Activated CD4-positive, alpha-beta memory T cell treated with anti-CD3 and anti-CD28 coated beads, Interleukin-2, amount 10 ng/mL, durations not matched to agents 7 days and 5 days (primary cell): ENCODE measurements around the gene QSOX2. TPM values are rescaled to one million over a fixed set of nuclear protein-coding genes. Genes with fewer than 3 reads are reported as not detected.

ENCODE experiments used
- CTCF ChIA-PET: fragments of 350-600 bp; sonication (Branson Sonifier 250); formaldehyde crosslinking; loops from one replicate; lab custom pipeline; 2021; ENCODE audit warnings: antibody characterized with exemption, inconsistent platforms; lab: Charles Lee
- POLR2A ChIA-PET: fragments of 350-600 bp; sonication (Branson Sonifier 250); formaldehyde crosslinking; loops from one replicate; lab custom pipeline; 2021; ENCODE audit warnings: antibody characterized with exemption; lab: Charles Lee
- DNase-seq: peaks from one replicate; pipeline ENCODE4 v3.0.0-alpha.2; 2020
- H3K27ac Mint-ChIP-seq: one replicate; pipeline ENCODE4 v1.8.0; 2021; ENCODE audit warnings: mild to moderate bottlenecking, mixed read lengths
- H3K27me3 Mint-ChIP-seq: one replicate; pipeline ENCODE4 v1.8.0; 2021; ENCODE audit warnings: mixed read lengths
- H3K36me3 Mint-ChIP-seq: one replicate; pipeline ENCODE4 v1.8.0; 2021; ENCODE audit warnings: low read depth, mixed read lengths
- H3K4me1 Mint-ChIP-seq: one replicate; pipeline ENCODE4 v1.8.0; 2021; ENCODE audit warnings: mixed read lengths
- H3K4me3 Mint-ChIP-seq: one replicate; pipeline ENCODE4 v1.8.0; 2021; ENCODE audit warnings: mild to moderate bottlenecking, mixed read lengths
- H3K9me3 Mint-ChIP-seq: one replicate; pipeline ENCODE4 v1.8.0; 2021; ENCODE audit warnings: mixed read lengths
- total RNA-seq, 2 experiments: library from RNA; stranded (reverse); gene quantifications; one replicate each; pipeline ENCODE4 v1.2.3, GENCODE V29; 2021

QSOX2 gene
- total RNA-seq, 2 experiments from 2014 or later = 12.4 to 13.4 TPM

DNA sequence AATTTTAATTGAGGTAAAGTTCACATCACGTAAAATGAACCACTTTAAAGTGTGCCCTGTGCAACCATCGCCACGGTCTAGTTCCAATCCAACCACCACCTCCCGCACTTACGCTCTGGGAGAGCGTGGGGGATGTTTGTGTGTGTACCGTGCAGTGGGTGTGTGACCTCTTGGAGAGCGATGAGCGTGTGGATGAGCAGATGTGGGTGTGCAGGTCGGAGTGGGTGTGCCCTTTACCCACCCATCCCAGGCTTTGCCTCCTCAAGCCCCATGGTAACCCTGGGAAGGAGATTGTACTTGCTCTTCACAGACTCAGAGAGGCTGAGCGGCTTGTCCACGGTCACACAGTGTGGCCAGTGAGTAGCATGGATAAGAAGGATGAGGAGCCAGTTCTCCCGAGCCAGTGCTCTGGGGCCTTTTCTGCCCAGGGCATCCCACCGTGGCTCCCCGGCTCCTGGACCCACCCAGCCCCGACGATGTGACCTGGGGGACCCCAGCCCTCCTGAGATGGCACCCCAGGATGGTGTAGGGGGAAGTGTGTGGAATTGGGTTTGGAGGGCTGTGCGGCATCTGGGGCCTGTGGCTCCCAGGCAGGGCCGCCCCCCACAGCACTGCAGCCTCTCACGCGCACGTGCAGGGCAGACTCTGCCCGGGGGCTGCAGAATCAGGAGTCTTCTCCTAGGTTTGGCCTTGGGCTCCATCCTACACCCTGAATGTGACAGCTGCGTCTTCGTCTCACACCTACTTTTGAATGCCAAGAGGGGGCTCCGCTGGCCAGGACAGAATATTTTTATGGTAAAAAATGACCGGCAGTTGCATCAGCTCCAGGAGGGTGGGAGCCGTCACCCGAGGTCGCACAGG, 54.3 kb downstream of the QSOX2 start:
- Mint-ChIP-seq H3K36me3 (no peaks in the 10 kb centered on the region), H3K27ac (no peak overlapping the region), H3K4me3 (no peak overlapping the region), H3K9me3 (no peaks in the 10 kb centered on the region), H3K4me1 (no peaks in the 10 kb centered on the region), H3K27me3 (peaks cover 41% of the 10 kb centered on the region)
- CTCF ChIA-PET = interaction anchor here (1.0 kb wide), 1 partner anchor 22 kb away, joined by 3 read pairs; no protein-coding TSS in a partner anchor
- DNase-seq = no peak
- POLR2A ChIA-PET = no interaction called here

DNA sequence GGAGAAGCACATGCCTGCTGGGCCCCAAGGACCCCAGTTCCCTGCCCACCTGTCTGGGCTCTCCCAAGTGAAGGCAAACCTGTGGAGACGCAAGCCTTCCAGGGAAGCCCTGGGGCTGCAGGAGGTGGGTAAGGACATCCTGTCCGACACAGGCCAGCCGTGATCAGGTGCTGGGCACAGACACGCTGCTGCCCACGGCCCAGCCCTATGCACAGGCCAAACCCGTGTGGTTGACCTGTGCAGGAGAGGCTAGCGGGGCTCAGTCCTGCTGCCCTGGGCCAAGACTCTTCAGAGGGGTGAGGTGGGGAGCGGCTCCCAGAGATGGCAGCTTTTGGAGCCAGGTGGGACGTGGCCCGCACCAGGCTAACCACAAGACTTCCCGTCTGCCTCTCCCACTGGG, 55.0 kb downstream of the QSOX2 start:
- no peak overlapping the region for H3K4me3 Mint-ChIP-seq
- no peak for DNase-seq
- ChIA-PET CTCF (no interaction called here), POLR2A (no interaction called here)
- H3K9me3 Mint-ChIP-seq = no peaks in the 10 kb centered on the region
- peaks cover 34% of the 10 kb centered on the region for H3K27me3 Mint-ChIP-seq
- no peaks in the 10 kb centered on the region for H3K4me1 Mint-ChIP-seq
- H3K36me3 Mint-ChIP-seq = no peaks in the 10 kb centered on the region
- no peak overlapping the region for H3K27ac Mint-ChIP-seq

DNA sequence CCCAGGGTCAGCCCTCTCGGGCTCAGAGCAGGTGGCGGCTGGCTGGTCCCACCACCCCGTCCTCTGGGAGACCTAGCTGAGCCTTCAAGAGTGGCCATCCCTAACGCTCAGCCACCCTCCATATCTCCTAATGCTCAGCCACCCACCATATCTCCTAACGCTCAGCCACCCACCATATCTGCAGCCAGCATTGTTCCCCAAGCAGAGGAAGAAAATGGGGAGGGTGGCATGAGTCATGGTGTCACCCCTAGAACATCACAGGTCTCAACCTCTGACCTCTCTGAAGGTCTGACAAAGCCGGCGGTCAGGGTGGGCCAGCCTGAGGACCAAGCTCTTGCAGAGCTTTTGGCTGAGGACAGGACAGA, 55.4 kb downstream of the QSOX2 start:
- DNase-seq = no peak
- H3K9me3 Mint-ChIP-seq = no peaks in the 10 kb centered on the region
- ChIA-PET CTCF (no interaction called here), POLR2A (no interaction called here)
- H3K27me3 Mint-ChIP-seq = peaks cover 33% of the 10 kb centered on the region
- H3K4me3 Mint-ChIP-seq = no peak overlapping the region
- H3K4me1 Mint-ChIP-seq = no peaks in the 10 kb centered on the region
- no peaks in the 10 kb centered on the region for H3K36me3 Mint-ChIP-seq
- no peak overlapping the region for H3K27ac Mint-ChIP-seq

DNA sequence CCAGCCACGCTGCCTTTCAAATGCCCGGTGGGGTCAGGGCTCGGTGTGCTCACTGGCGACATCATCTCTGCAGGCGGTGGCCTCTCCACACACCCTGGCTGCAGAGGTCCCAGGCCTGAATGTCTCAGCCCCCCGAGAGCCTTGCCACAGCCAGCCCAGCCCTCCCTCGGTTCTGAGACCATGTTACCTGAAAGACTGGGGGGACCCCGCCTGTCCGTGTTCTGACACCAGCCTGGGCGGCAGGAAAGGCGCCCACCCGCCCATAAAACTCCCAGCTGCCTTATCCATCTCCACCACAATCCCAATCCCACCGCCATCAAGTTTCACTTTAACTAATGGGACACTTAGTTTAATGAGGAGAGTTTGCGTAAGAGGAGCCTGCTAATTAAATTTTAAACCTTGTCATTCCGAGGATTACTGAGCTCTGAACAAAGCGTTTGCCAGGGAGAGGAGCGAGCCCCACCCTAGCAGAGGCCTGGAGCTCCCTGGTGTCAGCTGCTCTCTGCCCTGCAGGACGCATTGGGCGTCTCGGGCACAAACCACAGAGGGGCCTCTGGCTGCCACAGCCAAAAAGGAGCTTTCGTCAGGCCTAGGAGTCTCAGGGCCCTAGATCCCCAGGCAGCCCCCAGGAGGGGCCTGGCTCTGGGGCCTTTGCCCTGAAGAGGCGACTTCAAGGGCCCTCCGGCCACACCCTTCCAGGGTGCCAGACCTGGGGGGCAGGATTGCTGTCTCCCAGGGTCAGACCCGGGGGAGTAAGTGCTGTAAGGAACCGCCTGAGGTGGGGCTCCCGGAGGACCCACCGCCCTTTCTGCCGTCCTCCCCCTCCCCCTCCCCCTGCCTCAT, 56.0 kb downstream of the QSOX2 start:
- POLR2A ChIA-PET = no interaction called here
- Mint-ChIP-seq H3K9me3 (no peaks in the 10 kb centered on the region), H3K27me3 (peaks cover 29% of the 10 kb centered on the region), H3K4me1 (no peaks in the 10 kb centered on the region), H3K27ac (no peak overlapping the region), H3K36me3 (no peaks in the 10 kb centered on the region), H3K4me3 (no peak overlapping the region)
- CTCF ChIA-PET = no interaction called here
- no peak for DNase-seq

DNA sequence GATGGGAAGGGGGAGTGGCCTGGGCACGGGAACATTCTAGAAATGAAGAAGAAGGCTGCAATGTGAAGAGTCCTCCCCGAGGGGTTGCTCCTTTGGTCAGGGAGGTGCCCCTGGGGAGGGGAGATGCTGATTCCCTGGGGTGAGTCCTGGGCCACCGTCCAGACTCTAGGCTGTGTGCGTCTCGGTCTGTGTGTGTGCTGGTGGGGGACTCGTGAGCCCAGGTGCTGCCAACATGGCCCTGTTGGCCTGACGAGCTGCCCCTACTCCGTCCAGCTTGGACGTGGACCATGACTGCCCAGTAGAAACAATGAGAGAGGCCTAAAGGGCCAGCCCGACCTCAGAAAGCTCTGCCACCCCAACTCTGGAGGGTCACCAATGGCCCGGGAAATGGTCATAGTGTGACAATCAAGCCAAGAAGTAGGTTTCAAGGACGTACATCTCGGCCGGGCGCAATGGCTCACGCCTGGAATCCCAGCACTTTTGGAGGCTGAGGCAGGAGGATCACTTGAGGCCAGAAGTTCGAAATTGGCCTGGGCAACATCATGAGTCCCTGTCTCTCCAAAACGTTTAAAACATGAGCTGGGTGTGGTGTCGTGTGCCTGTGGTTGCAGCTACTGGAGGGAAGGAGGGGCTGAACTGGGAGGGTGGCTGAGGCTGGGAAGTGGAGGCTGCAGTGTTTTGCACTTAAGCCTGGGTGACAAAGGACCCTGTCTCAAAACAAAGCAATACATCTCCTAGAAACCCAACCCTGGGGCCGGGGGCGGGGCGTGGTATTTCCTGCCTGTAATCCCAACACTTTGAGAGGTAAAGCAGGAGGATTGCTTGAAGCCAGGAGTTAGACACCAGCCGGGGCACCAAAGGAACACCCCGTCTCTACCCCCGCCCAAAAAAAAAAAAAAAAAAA, 57.7 kb downstream of the QSOX2 start:
- Mint-ChIP-seq H3K9me3 (no peaks in the 10 kb centered on the region), H3K4me1 (no peaks in the 10 kb centered on the region), H3K27me3 (peaks cover 26% of the 10 kb centered on the region), H3K4me3 (no peak overlapping the region), H3K27ac (no peak overlapping the region), H3K36me3 (no peaks in the 10 kb centered on the region)
- ChIA-PET POLR2A (no interaction called here), CTCF (no interaction called here)
- no peak for DNase-seq

DNA sequence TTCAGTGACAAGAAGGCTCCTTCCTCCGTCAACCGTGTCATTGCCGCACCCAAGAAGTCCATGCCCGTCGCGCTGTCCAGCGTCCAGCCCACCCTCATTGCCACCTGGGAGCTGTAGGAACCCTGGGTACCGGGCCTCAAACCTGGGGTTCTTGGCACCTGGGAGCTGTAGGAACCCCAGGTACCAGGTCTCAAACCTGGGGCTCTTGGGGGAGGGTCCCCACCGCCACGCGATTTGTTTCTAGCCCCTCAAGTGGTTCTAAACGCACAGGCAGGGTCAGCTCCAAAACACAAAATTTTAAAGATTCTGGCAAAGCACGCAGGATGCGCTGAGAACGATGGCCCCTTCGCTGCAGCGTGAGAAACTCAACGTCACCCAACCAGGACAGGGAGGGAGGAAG, 58.4 kb downstream of the QSOX2 start:
- H3K36me3 Mint-ChIP-seq = no peaks in the 10 kb centered on the region

DNA sequence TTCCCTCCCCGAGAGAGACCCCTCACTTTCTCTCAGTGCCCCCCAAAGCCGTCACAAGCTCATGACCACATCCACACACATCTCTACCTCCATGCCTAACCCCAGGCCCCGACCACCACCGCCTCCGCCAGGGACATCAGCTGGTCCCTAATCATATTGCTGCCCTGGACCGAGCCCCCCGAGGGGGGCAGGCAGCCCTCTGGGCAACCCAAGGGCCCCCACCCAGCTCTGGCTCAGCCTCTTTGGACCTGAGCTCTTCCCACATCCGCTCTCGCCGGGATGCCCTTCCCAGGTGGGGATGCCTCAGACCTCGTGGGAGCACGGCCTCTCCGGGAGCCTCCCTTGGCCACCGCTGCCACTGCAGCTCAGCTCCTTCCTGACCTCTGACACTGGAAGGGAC, 59.2 kb downstream of the QSOX2 start:
- Mint-ChIP-seq H3K27ac (no peak overlapping the region), H3K9me3 (no peaks in the 10 kb centered on the region), H3K4me1 (no peaks in the 10 kb centered on the region), H3K4me3 (no peak overlapping the region), H3K27me3 (peaks cover 15% of the 10 kb centered on the region), H3K36me3 (no peaks in the 10 kb centered on the region)
- ChIA-PET CTCF (interaction anchor here (1.0 kb wide), 1 partner anchor 93 kb away, joined by 3 read pairs; no protein-coding TSS in a partner anchor), POLR2A (no interaction called here)
- DNase-seq = no peak

More for the DNA sequence above, 58.4 kb downstream of the QSOX2 start:
- Mint-ChIP-seq H3K4me1 (no peaks in the 10 kb centered on the region), H3K9me3 (no peaks in the 10 kb centered on the region), H3K27ac (no peak overlapping the region), H3K27me3 (peaks cover 22% of the 10 kb centered on the region), H3K4me3 (no peak overlapping the region)
- CTCF ChIA-PET = no interaction called here
- POLR2A ChIA-PET = no interaction called here
- no peak for DNase-seq

DNA sequence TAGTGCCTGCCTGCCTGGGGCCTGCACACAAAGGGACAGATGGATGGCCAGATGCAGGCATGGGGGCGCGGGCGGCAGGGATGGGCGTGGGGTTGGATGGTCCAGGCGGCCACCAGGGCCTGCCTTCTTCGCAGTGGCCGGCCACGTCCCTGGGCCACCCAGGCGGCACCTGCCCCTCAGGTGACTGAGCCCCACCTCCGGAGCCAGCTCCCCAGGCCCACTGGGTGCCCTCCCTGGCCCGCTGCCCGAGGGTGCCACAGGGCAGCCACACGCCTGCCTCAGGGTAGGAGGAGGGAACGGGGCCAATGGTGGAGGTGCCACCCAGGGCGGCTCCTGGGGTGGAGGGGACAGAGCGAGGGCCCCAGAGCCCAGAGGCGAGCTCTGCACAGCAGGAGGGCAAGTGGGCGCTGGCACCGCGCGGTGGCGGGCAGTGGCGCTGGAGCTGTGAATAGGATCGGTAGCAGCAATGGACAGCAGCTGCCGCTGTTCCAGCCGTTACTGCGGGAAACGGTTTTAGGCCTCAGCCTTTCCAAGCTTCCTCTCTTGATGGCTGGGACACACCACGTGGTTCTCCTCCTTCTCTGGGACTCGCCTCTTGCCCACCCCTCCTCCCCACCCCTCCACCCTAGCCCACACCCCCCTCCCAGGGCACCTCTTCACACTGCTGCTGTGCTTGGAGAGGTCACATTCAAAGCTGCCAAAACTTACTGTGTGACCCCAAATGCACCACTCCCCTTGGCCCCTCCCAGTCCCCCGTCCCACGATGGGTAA, 59.8 kb downstream of the QSOX2 start:
- H3K4me1 Mint-ChIP-seq = no peaks in the 10 kb centered on the region
- DNase-seq = no peak
- peaks cover 9% of the 10 kb centered on the region for H3K27me3 Mint-ChIP-seq
- no peak overlapping the region for H3K27ac Mint-ChIP-seq
- no peak overlapping the region for H3K4me3 Mint-ChIP-seq
- H3K36me3 Mint-ChIP-seq = no peaks in the 10 kb centered on the region
- CTCF ChIA-PET = interaction anchor here (1.0 kb wide), 1 partner anchor 93 kb away, joined by 3 read pairs; no protein-coding TSS in a partner anchor
- no peaks in the 10 kb centered on the region for H3K9me3 Mint-ChIP-seq
- POLR2A ChIA-PET = no interaction called here

DNA sequence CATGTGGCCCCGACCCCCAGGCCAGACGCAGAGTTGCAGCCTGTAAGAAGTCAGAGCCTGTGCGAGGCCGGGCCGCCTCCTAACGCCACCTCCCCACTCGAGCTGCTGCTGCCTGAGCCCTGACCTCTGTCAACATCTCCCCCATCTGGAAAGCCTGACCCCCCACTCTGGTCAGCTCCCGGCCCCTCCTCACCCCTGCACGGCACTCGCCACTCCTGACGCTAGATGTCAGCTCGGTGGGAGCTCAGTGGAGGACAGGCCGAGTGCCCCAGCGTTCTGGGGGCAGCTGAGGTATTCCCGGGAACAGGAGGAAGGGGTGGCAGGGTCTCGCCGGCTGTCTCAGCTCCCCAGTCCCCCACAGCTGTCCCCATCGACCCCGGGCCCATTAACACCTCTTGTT, 60.5 kb downstream of the QSOX2 start:
- H3K4me3 Mint-ChIP-seq = no peak overlapping the region
- H3K36me3 Mint-ChIP-seq = no peaks in the 10 kb centered on the region
- ChIA-PET CTCF (no interaction called here), POLR2A (no interaction called here)
- no peak overlapping the region for H3K27ac Mint-ChIP-seq
- peaks cover 2% of the 10 kb centered on the region for H3K27me3 Mint-ChIP-seq
- no peaks in the 10 kb centered on the region for H3K4me1 Mint-ChIP-seq
- DNase-seq = no peak
- H3K9me3 Mint-ChIP-seq = no peaks in the 10 kb centered on the region

DNA sequence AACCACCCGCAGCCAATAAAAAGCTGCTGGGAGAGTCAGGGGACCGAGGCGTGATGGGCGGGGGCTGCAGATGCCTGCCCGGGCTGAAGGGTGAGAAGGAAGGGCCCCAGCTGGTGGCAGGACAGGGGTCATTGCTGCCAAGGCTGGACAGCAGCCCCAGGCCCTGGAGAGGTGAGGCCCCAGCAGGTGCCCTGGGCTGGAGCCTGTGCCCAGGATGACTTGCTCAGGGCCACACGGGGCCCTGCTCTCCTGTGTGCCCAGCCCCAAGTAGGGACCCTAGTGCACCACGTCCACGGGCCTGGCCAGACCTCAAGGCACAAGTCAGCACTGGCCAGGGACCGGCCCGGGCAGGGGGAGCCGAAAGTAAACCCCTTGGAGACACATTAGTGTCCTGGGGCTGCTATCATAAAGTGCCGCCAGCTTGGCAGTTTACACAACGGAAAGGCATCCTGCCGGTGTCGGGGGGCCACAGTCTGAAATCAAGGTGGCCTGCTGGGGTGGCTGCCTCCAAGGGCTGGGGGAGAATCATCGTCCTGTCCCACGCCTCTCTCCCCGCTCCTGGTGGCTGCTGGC, 62.7 kb downstream of the QSOX2 start:
- Mint-ChIP-seq H3K4me1 (no peaks in the 10 kb centered on the region), H3K36me3 (no peaks in the 10 kb centered on the region), H3K4me3 (no peak overlapping the region), H3K27ac (no peak overlapping the region), H3K9me3 (no peaks in the 10 kb centered on the region), H3K27me3 (peaks cover 2% of the 10 kb centered on the region)
- ChIA-PET POLR2A (no interaction called here), CTCF (no interaction called here)
- no peak for DNase-seq

DNA sequence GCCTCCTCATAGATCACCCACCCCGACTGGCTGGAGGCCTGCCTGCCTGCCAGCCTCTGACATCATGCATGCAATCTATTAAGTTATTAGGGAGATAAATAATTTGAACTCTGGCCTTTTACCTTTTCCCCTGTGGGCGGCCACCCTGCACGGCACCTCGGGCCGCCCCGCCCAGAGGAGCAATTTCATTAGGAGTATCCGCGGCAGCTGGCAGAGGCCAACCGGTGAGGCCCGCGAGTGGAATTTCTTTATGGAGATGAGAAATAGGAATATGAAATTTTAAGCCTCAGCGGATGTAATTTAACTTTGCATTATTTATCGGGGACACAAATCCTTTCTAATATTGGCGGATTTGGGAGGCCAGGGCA, 63.2 kb downstream of the QSOX2 start:
- CTCF ChIA-PET = no interaction called here
- POLR2A ChIA-PET = no interaction called here
- Mint-ChIP-seq H3K27me3 (peaks cover 2% of the 10 kb centered on the region), H3K4me1 (no peaks in the 10 kb centered on the region), H3K36me3 (no peaks in the 10 kb centered on the region), H3K27ac (no peak overlapping the region), H3K9me3 (no peaks in the 10 kb centered on the region), H3K4me3 (no peak overlapping the region)
- DNase-seq = no peak

DNA sequence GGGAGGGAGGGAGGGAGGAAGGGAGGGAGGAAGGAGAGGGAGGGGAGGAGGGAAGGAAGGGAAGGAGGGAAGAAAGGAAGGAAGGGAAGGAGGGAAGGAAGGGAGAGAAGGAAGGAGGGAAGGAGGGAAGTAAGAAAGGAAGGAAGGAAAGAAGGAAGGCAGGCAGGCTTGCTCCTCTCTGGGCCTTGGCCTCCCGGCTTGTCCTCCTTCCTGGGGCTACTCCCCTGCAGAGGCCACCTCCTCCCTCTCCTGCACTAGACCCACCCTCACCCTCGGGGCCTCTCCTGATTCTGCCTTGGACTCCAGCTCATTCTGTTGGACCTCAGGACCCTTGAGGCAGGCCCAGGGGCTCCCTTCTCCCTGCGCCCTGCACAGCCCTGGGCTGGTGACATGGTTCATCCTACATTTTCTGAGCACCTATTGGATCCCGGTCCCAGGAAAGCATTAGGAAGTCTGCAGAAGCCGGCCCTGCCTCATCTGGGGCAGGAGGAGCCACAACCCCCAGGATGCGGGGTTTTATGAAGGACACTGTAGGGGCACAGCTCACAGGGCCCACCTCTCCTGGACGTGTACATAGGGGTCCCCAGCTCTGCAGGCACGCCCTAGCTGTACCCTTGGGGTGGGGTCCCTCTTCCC, 63.7 kb downstream of the QSOX2 start:
- Mint-ChIP-seq H3K4me1 (no peaks in the 10 kb centered on the region), H3K4me3 (no peak overlapping the region), H3K9me3 (no peaks in the 10 kb centered on the region), H3K27me3 (peaks cover 2% of the 10 kb centered on the region), H3K27ac (no peak overlapping the region), H3K36me3 (no peaks in the 10 kb centered on the region)
- ChIA-PET CTCF (no interaction called here), POLR2A (no interaction called here)
- DNase-seq = no peak
